Measurements from ENCODE around the gene C5orf46. TPM values are rescaled to one million over a fixed set of nuclear protein-coding genes. Genes with fewer than 3 reads are reported as not detected.
A peak's percentile ranks its signal among the peaks of the same experiment; 100 is the strongest.

The C5orf46 gene
- total RNA-seq, 1 experiment from 2014 or later = not detected

DNA sequence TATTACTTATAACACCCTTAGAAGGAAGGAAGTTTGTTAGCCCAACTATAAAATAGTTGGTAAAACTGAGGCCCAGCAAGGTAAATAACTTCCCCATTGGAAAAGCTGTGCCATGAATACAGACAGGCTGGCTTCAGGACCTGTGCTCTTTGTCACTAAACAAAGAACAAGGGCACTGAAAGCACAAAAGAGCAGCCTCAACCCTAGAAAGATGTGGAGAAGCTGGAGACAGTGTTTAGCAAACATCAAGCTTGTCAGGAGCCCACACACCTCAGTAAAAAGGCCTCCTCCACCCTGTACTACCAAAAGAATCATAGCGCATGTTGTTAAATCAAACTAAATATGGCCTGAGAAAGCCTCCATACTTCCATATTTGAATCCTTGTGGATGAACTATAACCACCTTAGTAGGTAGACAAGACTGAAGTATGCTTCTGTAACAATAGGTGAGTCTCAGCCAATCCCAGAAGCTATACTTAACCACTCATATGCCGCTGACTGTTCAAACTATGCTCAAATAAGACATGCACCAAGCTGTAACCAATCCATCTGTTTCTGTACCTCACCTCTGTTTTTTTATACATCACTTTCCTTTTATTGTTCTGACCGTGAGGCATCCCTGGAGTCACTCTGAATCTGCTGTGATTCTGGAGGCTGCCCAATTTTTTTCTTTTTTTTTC is 46.2 kb downstream of the C5orf46 start:
- DNase-seq (ENCODE audit: low spot score) = no peak

DNA sequence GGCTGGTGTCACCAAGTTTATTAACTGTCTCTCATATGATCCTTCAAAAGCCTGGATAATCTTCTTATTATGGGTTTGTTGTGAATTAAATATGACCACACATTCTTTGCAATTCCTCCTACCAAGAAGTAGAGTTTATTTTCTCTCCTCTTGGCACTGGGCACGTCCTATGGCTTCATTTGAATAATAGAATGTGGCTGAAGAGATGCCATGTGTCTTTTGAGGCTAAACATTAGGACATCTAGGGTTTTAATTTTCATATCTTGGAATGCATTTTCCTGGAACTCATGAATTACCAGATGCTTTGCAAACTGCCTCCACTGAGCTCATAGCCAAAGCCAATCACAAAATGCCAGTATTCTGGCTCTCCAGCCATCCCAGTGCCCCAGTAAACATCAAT is 47.8 kb downstream of the C5orf46 start:
- no peak for DNase-seq (ENCODE audit: low spot score)

DNA sequence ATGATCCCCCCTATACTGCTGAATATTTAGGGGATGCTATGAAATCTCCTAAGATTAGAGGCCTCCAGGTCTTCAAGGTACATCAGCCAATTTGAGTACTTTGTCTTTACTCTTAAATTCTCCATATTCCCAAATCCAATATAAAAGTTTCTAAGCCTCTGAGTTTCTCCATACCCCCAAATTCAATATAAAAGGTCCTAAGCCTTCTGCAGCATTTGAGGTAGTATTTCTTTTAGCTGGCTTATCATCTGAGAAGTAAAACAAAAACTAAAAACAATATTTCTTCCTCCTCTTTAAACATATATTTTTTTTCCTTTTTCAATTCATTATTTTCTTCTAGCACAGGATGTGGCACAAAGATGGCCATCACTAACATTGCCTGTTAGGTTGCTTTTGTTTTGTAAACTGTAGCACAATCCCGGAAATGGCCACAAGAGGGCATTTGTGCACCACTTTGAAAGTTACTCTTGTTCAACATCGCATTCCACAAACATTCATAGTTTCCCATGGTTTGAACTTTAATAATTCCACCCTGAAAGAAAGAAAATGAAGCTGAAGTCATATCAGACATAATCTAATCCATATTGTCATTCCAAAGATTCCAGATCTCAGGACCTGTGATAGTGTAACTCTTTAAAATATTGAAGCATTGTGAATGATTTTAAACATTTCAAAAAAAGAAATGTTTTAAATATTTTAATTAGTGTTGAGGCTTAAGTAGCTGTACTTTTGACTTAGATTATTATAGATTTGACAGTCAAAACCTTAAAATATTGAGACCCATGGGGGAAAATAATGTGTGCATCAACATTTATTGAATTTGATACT is 48.8 kb downstream of the C5orf46 start:
- DNase-seq (ENCODE audit: low spot score) = peak; percentile 86

DNA sequence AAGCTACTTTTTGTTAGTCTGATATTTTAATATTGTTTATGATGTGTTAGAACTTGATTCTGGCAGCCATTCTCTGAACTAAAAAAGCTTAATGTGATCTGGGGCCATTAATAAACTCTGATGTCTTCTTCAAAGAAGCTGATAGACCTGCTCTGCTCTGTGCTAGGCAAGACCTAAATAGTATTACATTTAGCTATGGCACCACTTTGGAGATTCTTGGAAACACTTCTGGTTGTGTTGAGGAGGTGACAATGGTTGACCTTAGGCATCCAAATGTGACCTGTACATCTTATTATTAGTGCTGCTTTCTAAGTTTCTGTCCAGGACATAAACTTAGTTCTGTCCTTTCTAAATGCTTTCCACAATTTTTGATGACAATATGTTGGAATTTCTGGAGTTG is 49.5 kb downstream of the C5orf46 start:
- DNase-seq (ENCODE audit: low spot score) = no peak

DNA sequence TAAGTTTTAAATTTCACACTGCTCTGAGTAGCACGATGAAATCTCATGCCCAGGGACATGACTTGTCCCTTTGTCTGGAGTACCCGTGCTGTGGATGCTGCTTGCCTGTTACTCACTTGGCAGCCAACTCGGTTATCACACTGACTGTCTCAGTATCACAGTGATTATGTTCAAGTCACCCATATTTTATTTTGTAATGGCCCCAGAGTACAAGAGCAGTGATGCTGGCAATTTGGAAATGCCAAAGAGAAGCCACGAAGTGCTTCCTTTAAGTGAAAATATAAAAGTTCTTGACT is 50.6 kb downstream of the C5orf46 start:
- DNase-seq (ENCODE audit: low spot score) = no peak

DNA sequence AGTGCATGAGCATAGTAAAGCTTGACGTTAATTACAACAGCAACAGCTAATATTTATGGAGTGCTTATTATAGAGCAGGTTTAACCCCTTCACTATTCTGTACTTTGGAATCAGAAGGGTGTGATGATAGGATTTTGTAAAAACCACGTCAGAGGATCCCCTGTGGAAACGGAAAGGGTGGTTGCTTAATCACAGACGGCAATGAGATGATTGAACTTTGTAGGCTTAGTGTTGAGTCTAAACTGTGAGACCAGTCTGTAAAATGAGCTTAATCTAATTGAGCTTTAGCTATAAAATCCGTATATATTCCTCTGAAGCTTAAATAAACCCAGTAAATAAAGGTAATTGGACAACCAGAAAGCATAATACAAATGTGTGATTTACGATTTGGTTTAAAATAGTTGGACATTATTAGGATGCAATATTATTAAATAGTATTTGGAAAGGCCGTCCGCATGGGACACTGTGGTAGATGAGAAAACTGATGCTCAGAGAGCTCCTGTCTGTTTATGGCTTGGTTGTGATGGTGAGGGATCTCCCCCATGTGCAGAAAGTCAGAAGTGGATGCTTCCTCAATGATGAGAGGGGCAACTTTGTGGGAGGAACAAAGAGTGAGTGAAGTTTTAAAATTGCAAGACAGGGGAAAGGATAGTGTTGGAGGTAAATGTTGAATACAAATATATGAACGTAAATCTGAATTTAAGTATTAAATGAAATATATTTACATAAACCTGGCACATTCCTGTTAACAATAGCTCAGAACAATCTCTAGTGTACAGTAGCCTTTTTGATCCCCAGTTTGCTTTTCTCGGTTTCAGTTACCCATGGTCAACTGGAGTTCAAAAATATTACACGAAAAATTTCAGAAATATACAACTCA is 51.2 kb downstream of the C5orf46 start:
- no peak for DNase-seq (ENCODE audit: low spot score)

DNA sequence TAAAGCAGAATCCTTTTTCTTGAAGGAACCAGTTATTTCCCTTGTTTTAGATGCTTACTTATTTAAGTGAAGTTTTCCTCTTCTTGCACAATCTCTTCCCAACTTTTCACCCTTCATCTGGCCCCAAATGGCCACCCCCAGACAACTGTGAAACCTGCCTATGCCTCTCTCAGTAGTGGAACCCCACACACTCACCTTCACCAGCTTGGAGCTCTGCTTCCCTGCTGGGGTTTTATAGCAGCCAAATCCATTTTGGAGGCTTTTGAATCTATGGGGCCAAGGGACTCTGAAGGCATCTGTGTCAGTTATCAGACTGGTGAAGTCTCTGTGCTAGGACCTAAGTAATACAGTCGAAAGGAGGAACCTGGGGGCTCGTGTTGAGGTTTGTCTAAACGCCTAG is 52.0 kb downstream of the C5orf46 start:
- DNase-seq (ENCODE audit: low spot score) = no peak

DNA sequence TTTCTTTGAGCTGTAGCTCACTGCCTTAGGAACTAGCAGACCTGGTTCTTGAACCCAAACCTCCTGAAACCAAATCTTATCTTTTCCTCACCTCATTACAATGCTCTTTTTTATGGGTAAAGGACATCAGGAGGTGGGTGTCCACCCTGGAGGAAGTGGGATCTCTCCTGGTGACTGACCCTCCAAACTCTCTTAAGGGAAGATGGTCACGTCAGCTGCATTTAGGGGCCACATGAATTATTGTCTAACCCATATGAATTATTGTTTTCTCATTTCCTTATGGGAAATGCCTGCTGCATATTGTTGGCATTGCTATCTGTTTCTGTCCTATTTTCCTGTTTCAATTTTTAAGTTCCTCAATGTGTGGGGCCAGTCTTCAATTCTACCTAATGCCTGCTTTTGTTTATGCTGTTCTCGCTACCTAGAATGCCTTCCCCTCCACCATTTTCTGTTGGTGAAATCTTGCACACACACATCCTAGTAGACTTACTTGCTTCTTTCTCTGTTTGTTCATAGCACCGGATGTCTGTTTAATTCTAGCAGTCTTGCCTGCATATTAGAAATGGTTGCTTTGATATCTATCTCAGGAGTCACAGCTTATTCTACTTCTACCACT is 52.9 kb downstream of the C5orf46 start:
- DNase-seq (ENCODE audit: low spot score) = no peak

DNA sequence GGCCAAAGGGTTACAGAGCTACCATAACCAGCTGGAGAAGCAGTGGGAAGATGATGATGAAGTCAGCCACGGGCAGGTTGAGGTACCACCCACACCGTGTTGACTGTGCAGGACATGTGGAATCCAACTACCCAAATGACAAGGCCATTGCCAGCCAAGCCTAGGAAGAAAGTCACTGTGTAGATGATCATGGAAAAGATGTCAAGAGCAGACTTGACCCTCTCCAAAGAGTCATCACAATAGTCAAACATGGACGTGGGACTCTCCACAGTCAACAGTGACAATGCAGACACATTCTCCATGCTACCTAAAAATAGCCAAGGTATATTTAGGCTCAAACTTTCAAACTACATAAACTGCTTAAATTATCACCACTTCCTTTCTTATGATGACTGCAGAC is 54.0 kb downstream of the C5orf46 start:
- DNase-seq (ENCODE audit: low spot score) = no peak

DNA sequence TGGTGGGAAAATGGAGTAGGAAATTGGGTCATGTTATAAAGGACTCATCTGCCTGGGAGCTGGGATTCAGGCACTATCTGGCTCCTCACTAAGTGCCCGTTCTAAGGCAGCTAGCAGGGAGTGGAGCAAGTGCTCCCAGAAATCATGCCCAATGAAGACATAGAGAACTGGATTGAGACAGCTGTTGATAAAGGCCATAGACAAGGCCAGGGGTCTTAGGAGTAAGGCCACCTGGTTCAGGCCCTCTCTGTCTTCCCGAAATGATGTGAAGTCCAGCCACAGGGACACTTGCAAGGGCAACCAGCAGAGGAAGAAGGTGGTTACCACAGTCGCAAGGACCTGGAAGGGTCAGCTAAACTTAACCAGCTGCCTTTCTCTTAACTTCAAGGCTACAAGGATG is 54.8 kb downstream of the C5orf46 start:
- DNase-seq (ENCODE audit: low spot score) = no peak

DNA sequence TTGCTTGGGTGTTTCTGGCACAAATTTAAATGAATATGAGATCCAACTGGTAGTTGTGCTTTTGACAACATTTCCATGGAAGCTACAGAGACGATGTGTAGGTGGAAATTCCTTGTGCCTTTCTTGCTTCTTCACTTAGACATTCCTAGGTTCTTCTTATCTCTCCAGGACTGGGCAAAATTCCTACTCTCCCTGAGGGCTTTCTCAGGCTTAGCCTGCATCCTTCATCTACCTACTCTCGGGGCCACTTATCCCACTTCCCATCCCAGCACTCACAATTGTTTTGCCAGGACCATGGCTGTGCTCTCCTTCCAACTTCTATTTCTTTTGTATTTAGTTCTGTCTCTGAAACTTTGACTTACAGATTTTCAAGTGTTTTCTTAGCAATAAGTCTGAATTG is 57.1 kb downstream of the C5orf46 start:
- no peak for DNase-seq (ENCODE audit: low spot score)

DNA sequence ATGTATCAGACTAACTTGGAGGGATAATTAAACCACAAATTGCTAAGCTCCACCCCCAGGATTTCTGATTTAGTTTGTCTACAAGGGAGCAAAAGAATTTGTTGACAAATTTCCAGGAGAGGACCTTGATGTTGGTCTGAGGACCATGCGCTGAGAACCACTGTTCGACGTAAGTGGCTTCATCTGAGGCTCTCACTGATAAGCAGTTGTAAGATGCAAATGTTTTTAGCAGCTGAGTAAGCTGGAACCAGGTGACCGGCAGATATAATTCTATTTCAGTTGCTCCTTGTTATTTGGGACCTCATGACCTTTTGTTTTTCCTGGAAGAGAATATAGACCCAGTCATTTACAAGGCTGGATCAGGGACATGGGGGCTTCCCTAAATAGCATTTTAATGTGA is 60.7 kb downstream of the C5orf46 start:
- DNase-seq (ENCODE audit: low spot score) = no peak

DNA sequence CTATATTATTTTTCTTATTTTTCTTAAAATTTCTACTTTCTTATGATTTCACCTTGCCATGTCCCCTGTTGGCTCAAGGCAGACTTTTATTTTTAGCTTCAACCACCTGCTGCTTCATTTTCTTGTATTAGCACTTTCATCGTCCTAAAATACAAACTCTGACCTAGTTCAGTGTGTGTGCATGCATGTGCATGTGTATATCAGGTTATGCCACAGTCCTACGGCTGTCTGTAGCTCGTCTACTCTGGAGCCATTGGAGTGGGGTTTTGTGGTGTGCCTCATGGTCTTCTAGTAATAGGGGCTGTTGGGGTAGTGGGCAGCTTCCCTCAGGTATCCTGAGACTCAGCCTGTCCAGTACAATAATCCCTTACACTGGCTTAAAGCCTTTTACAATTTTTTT is 61.5 kb downstream of the C5orf46 start:
- DNase-seq (ENCODE audit: low spot score) = no peak

DNA sequence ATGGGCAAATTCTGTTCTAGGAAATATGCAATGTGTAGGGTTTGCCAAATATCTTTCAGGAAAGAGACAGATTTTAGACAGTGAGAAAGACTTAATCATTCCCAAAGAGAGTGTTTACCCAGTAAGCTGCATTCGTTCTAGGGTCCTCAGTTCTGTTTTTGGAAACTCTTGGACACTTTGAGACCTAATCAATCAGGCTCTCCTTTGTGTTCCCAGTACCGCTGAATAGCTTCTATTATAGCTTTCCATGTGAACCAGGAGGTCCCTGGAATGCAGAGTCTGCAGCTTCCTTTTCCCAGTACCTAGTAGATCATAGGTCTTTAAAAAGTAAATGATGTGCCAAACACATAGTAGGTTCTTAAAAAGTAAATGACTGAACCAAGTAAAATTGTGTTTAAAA is 63.5 kb downstream of the C5orf46 start:
- no peak for DNase-seq (ENCODE audit: low spot score)

Other genes with a start within 250 kb of the C5orf46 start
- gene JAKMIP2, start 123.8 kb downstream of the C5orf46 start, total RNA-seq (2014; rRNA removed; shearing (Covaris generic)) = 0.03 and 0.26 TPM in 2 replicates
- 21.4 and 22.5 TPM in 2 replicates for gene SPINK1, start 74.9 kb downstream of the C5orf46 start, total RNA-seq (2014; rRNA removed; shearing (Covaris generic))
- gene SCGB3A2, start 27.8 kb downstream of the C5orf46 start, total RNA-seq (2014; rRNA removed; shearing (Covaris generic)) = not detected in 2 replicates
- 0.39 and 0.76 TPM in 2 replicates for gene SPINK5, start 157.4 kb upstream of the C5orf46 start, total RNA-seq (2014; rRNA removed; shearing (Covaris generic))